Measurements from ENCODE around the gene FBXO24. TPM values are rescaled to one million over a fixed set of nuclear protein-coding genes. Genes with fewer than 3 reads are reported as not detected.
A peak's percentile ranks its signal among the peaks of the same experiment; 100 is the strongest.

Gene FBXO24
- total RNA-seq, 1 experiment from 2014 or later, result 0.66 TPM

- no peaks in the 10 kb centered on the region for H3K9me3 Mint-ChIP-seq (ENCODE audit: low read depth, unreplicated experiment)
- peak within 1 kb of the TSS; percentile 97 for H3K4me3 Mint-ChIP-seq (ENCODE audit: low read depth, unreplicated experiment)
- peaks cover 24% of the 10 kb centered on the region for H3K36me3 Mint-ChIP-seq (ENCODE audit: insufficient read depth, unreplicated experiment)
- no peaks in the 10 kb centered on the region for H3K4me1 Mint-ChIP-seq (ENCODE audit: low read depth, unreplicated experiment)
- TF ChIP-seq CTCF (IDR thresholded peaks at IDR 0.05; ENCODE audit: unreplicated experiment), result no peak
- CTCF ChIA-PET, result interaction anchor here (0.5 to 1.6 kb wide), 6 partner anchors 11 to 93 kb away, joined by 3 to 7 read pairs (median 4); no protein-coding TSS in a partner anchor
- intact Hi-C loops (cut with micrococcal nuclease; ENCODE audit: unreplicated experiment), result no loop called here
- no TSS peak for BruUV-seq (replicated peaks)
- H3K27me3 Mint-ChIP-seq (ENCODE audit: unreplicated experiment), result no peaks in the 10 kb centered on the region
- peak within 1 kb of the TSS; percentile 97 for H3K27ac Mint-ChIP-seq (ENCODE audit: unreplicated experiment)
- peak; percentile 96 for DNase-seq
These were observed 26.0 kb downstream of the FBXO24 start, which contains the start of gene MOSPD3 for GRCh38 chr7:100611983-100612729. Gene MOSPD3 (plus strand): TSS chr7:100612540. CDS start chr7:100612792, 252 bp downstream.

DNA sequence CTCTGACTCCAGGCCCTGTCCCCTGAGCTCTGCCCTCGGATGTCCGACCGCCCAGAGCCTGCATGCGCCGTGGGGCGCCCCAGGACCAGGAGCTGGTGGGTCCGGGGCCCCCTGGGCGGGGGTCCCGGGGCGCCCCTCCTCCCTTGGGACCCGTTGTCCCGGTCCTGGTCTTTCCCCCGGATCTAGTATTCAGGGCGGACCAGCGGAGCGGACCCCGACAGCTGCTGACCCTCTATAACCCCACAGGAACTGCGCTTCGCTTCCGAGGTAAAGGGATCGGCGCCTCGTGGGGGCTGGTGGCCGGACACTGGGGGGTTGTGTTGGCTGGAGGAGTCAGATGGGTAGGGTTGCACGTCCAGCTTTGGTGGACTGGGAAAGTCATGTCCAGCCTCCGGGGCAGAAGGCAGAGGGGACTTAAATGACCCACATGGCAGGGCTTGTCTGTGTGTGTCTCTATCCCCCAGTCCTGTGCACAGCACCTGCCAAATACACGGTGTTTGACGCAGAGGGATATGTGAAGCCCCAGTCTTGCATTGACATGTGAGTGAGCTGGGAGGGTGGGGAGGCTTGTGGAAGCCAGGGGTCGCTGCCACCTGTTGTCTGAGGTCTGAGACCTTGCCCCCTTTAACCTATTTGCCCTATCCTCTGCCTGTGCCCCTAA, 26.7 kb downstream of the FBXO24 start:
- Mint-ChIP-seq H3K9me3 (ENCODE audit: low read depth, unreplicated experiment) (no peaks in the 10 kb centered on the region), H3K4me1 (ENCODE audit: low read depth, unreplicated experiment) (no peaks in the 10 kb centered on the region), H3K27me3 (ENCODE audit: unreplicated experiment) (no peaks in the 10 kb centered on the region), H3K36me3 (ENCODE audit: insufficient read depth, unreplicated experiment) (peaks cover 24% of the 10 kb centered on the region), H3K4me3 (ENCODE audit: low read depth, unreplicated experiment) (peak overlapping the region; percentile 97), H3K27ac (ENCODE audit: unreplicated experiment) (peak overlapping the region; percentile 97)
- CTCF ChIA-PET, result interaction anchor here (0.5 to 1.6 kb wide), 6 partner anchors 11 to 93 kb away, joined by 3 to 7 read pairs (median 4); partner anchors contain the start of gene POP7
- DNase-seq, result no peak
- BruUV-seq (replicated peaks), result TSS peak; percentile 63
- TF ChIP-seq CTCF (IDR thresholded peaks at IDR 0.05; ENCODE audit: unreplicated experiment), result no peak
- intact Hi-C loops (cut with micrococcal nuclease; ENCODE audit: unreplicated experiment), result no loop called here

DNA sequence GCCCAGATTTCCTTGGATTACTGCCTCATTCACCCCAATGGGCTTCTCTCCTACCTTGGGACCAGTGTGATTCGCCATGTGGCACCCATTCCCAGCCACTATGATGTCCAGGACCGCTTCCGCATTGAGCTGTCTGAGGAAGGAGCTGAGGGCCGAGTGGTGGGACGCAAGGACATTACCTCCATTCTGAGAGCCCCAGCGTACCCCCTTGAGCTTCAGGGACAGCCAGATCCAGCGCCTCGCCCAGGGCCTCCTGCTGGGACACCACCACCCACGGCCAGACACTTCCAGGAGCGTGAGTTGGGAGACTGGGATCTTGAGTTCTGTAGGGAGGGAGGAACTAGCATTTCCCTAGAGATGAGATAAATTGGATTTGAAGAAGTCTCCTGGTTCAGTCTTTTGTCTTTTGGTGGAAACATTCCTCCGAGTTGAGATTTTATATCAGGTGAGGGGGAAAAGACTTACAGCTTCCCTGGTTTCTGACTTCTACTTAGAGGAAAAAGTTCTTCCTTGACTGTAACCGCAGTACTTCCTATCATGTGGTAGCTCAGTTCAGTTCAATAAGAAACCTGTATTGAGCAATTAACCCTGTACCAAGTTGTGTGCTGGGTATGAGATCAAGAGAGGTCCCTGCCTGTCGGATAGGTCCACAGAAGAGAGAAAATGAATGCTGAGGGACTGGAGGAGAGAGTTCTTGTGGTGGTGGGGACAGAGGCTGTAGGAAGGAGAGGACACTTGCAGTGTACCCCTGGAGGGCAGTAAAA, 27.5 kb downstream of the FBXO24 start:
- peak overlapping the region; percentile 97 for H3K4me3 Mint-ChIP-seq (ENCODE audit: low read depth, unreplicated experiment)
- BruUV-seq (replicated peaks), result no TSS peak
- TF ChIP-seq CTCF (IDR thresholded peaks at IDR 0.05; ENCODE audit: unreplicated experiment), result no peak
- no peaks in the 10 kb centered on the region for H3K9me3 Mint-ChIP-seq (ENCODE audit: low read depth, unreplicated experiment)
- H3K27ac Mint-ChIP-seq (ENCODE audit: unreplicated experiment), result no peak overlapping the region
- H3K4me1 Mint-ChIP-seq (ENCODE audit: low read depth, unreplicated experiment), result no peaks in the 10 kb centered on the region
- CTCF ChIA-PET, result interaction anchor here (0.6 to 1.6 kb wide), 3 partner anchors 92 to 144 kb away, joined by 3 to 6 read pairs (median 5); partner anchors contain the start of gene POP7
- H3K27me3 Mint-ChIP-seq (ENCODE audit: unreplicated experiment), result no peaks in the 10 kb centered on the region
- intact Hi-C loops (cut with micrococcal nuclease; ENCODE audit: unreplicated experiment), result no loop called here
- DNase-seq, result no peak
- H3K36me3 Mint-ChIP-seq (ENCODE audit: insufficient read depth, unreplicated experiment), result peaks cover 24% of the 10 kb centered on the region

- H3K27me3 Mint-ChIP-seq (ENCODE audit: unreplicated experiment), result no peaks in the 10 kb centered on the region
- intact Hi-C loops (cut with micrococcal nuclease; ENCODE audit: unreplicated experiment), result no loop called here
- no peak overlapping the region for H3K4me3 Mint-ChIP-seq (ENCODE audit: low read depth, unreplicated experiment)
- H3K4me1 Mint-ChIP-seq (ENCODE audit: low read depth, unreplicated experiment), result no peaks in the 10 kb centered on the region
- no peak for TF ChIP-seq CTCF (IDR thresholded peaks at IDR 0.05; ENCODE audit: unreplicated experiment)
- H3K9me3 Mint-ChIP-seq (ENCODE audit: low read depth, unreplicated experiment), result no peaks in the 10 kb centered on the region
- CTCF ChIA-PET, result interaction anchor here (1.0 kb wide), 1 partner anchor 92 kb away, joined by 3 read pairs; the partner anchor contains the start of gene POP7
- H3K36me3 Mint-ChIP-seq (ENCODE audit: insufficient read depth, unreplicated experiment), result peaks cover 24% of the 10 kb centered on the region
- no peak overlapping the region for H3K27ac Mint-ChIP-seq (ENCODE audit: unreplicated experiment)
- no TSS peak for BruUV-seq (replicated peaks)
- no peak for DNase-seq
These were observed 28.3 kb downstream of the FBXO24 start for GRCh38 chr7:100614308-100614861.

Data from Calu3 (cell line).